DMS53 (cell line): ENCODE results near the gene CA10.

Experiments used
- DNase-seq: peaks from one replicate; lab custom pipeline; 2025; lab: John Stamatoyannopoulos, UW

The CA10 gene

GRCh38 chr17:51765282-51766135 lies 393.0 kb downstream of the CA10 start:
- no peak for DNase-seq

GRCh38 chr17:51764387-51764971 lies 394.0 kb downstream of the CA10 start:
- DNase-seq = peak; percentile 92

- DNase-seq = no peak
These were observed 395.5 kb downstream of the CA10 start for GRCh38 chr17:51763058-51763457.

- DNase-seq = no peak
These were observed 397.4 kb downstream of the CA10 start for GRCh38 chr17:51761105-51761504.

DNA sequence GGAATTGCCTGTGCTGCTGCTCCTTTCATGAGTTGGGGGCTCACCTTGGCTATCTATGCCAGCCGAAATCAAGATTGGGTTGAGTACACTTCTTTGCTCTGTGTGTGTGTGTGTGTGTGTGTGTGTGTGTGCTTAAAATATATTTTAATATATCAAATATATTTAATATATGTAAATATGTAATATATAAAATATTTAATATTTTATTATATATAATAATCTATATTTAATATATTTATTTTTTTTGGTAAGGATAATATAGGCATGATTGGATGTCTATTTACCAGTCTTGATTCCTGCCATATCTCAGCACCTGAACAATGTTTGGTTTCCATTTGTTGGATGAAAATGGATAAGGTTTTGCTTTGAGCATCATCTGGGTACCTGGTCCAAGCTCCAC lies 399.3 kb downstream of the CA10 start:
- no peak for DNase-seq

GRCh38 chr17:51751072-51751471 lies 407.4 kb downstream of the CA10 start:
- no peak for DNase-seq

DNA sequence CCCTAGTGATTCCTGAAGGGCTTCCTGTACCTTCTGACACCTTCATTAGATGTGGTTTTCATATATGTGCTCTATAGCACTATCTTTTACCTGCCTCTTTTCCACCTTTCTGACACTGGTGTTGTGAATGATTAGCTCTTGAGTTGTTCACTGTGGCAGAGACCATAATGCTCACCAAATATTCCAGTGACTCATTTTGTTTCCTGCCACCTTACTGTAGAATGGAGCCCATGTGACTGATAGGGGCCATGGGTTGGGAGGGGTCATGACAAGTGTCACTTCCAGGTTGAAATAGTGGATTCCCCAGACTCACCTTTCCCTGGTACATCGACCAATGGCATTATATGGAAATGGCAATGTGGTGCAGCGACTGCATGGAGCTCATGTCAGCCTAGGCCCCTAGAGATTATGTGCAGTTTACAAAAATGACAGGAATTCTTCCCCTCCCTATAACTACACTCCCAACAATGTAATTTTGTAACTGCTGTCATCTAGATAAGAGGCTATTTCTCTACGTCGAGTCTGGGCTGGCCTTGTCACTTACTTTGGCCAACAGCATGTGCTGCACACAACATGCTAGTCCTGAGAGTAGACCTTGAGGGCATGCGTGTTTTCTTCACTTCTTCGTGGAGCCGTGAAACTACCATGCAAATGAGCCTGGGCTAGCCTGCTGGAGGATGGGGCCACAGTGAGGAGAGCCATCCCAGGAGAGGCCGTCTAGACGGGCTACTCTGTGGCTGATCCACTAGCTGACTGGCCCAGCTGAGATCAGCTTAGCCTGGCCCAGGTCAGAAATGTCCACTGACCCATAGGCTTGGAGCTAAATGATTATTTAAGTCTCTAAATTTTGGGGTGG lies 409.5 kb downstream of the CA10 start:
- DNase-seq = peak; percentile 48

GRCh38 chr17:51746421-51746820 lies 412.1 kb downstream of the CA10 start:
- peak; percentile 36 for DNase-seq

GRCh38 chr17:51745993-51746392 lies 412.5 kb downstream of the CA10 start:
- DNase-seq = peak; percentile 49

DNA sequence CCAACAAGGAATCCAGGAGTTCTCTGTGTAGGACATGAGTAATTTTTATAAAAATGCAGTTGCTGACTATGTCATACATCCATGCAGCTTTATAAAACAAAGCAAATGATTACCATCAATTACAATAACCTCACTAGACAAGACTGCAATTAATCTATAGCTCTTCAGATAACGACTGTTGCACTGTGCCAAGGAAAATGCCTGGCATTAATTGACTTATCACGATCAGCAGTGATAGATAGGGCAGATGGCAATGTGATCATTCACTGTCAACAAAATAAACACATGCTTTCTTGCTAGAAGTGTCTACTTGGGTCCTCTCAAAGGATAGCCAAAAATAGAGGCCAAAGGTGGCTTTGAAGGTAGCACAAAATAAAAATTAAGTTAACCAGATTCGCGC lies 415.0 kb downstream of the CA10 start:
- no peak for DNase-seq

- DNase-seq = peak; percentile 69
These were observed 415.9 kb downstream of the CA10 start for GRCh38 chr17:51742571-51742970.

DNA sequence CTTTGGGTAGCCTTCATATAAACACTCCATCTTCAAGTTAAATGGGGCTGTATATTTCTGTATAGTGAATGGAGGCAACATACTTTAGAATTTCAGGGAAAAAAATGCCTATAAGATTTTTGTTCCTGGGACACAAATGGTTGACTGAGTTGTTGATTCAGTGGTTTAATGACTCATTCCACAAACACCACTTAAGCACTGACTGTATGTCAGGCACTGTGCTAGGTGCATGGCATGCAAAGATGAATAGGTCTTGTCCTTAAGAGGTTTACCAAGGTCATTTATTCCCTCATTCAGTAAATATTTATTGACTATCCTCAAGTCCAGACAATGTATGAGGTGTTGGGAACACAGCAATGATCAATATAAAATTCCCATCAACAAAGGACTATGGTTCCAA lies 417.1 kb downstream of the CA10 start:
- peak; percentile 98 for DNase-seq

GRCh38 chr17:51740531-51740930 lies 418.0 kb downstream of the CA10 start:
- peak; percentile 65 for DNase-seq

DNA sequence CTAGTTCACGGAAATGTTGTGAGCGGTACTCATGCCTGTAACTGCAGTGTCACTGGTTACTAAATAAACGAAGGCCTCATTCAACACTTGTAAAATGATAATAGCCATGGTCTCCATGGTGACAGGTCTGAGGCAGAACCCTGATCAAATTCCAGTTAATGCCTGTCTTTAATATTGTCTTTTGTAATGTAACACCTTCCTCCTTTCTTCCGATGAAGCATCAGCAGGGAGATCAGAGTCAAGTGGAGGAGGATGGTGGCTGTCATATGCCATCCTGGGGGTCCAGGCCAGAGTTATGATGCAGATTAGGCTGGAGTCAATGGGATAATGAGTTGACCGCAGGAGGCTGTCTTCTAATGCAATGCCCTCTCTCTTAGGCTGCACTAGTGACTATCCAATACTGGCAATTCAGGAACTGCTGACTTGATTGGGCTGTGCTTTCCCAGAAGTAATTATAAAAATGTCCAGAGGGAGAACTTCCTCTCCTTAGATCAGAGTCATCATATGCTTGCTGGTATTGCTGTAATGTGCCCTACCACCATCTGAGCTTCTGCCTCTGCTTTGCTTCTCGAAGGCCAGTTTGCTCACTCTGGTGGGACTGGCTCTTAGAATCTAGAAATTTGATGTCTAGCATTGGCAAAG lies 419.1 kb downstream of the CA10 start:
- peak; percentile 97 for DNase-seq

DNA sequence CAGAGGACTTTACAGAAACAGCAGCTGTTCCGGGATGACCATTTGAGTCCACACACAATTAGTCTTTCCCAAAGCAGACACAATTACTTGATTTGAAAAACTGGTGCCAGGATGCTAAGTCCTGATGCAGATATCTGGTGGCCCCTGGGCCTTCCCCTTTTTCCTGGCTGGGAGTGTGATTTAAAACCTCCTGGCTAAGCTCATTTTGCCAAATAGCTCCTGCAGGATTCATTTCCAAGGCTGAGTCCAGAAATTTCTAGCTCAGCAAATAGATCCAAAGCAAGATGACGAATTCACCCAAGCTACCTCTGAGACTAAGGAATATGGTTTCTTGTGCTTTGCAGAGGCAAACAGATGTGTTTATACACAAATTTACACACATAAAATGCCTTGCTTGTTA lies 422.2 kb downstream of the CA10 start:
- no peak for DNase-seq

DNA sequence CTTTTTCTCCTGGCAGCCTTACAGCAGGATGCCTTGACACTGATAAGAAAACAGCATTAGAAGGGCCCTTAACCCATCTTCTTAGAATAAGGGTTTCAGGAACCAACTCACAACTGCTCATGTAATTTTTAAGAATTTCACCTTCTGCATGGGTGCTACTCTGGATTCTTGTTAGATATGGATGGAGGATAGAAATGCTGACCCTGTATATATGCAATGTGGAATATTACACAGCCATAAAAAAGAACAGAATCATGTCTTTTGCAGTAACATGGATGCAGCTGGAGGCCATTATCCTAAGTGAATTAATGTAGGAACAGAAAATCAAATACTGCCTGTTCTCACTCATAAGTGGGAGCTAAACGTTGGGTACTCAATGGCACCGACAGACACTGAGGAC lies 423.5 kb downstream of the CA10 start:
- DNase-seq = no peak

DNA sequence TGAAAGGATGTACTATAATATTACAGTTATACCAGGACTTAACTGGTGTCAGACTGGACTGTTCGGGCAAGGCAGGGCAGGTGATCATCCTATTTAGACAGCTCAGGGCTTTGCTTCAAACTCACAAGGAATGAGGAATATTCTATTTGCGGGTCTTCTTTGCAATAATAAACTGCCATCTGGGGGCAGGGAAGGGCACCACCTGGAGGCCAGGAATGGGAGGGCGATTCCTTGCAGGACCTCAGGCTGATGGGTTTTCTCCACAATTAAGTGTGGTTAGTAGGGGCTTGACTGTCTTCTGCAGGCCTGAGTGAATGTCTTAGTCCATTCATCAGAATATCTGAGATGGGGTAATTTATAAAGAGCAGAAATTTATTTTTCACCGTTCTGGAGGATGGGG lies 424.1 kb downstream of the CA10 start:
- DNase-seq = peak; percentile 73

GRCh38 chr17:51733166-51733565 lies 425.3 kb downstream of the CA10 start:
- no peak for DNase-seq

- no peak for DNase-seq
These were observed 426.4 kb downstream of the CA10 start for GRCh38 chr17:51731941-51732722.

- DNase-seq = no peak
These were observed 428.0 kb downstream of the CA10 start for GRCh38 chr17:51730303-51731050.

DNA sequence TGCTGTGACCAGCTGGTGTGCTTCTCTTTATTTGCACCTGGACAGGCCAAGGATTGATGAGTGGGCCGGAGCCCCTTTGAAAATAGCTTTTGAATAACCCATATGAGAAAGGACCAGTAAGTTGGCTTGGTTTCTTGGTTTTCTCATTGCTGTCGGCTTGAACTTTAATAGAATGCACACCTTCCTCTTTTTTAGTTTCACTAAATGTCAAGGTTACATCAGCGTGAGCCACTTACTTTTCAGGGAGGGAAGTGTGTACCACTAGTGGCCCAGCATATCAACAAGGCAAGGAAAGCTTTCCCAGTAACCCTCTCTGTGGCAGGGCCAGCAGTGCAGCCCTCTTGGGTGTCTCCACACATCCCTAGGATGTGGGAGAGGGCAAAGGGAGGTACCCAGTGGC lies 433.3 kb downstream of the CA10 start:
- no peak for DNase-seq
